UCSD-AML1 (cell line): ENCODE data around the gene UBA52.
"Not testable (repeated sequence)": the region's sequence is repeated elsewhere in the genome, so short reads cannot be mapped to it uniquely, and the experiment has no call there.

ENCODE experiments used
- DNase-seq: peaks from one replicate; lab custom pipeline; 2025; ENCODE audit not compliant: unreplicated experiment; lab: John Stamatoyannopoulos, UW

UBA52 gene

GRCh38 chr19:18571564-18572344, at the start of gene UBA52:
Gene UBA52, plus strand, starts transcription at chr19:18571857. Its CDS starts 1,444 bp downstream, at chr19:18573301.
- peak; percentile 98 for DNase-seq

GRCh38 chr19:18522124-18522861, 49.4 kb upstream of the UBA52 start:
- peak; percentile 100 for DNase-seq

GRCh38 chr19:18522862-18523440, 48.7 kb upstream of the UBA52 start:
- not testable (repeated sequence) for DNase-seq

GRCh38 chr19:18523841-18524240, 47.8 kb upstream of the UBA52 start:
- DNase-seq, result no peak

GRCh38 chr19:18526316-18526715, 45.3 kb upstream of the UBA52 start:
- DNase-seq, result no peak

GRCh38 chr19:18529782-18530181, 41.9 kb upstream of the UBA52 start:
- no peak for DNase-seq

- no peak for DNase-seq
These were observed 40.2 kb upstream of the UBA52 start for GRCh38 chr19:18531485-18531884.

- DNase-seq, result no peak
These were observed 39.3 kb upstream of the UBA52 start for GRCh38 chr19:18532168-18532890.

- no peak for DNase-seq
These were observed 38.6 kb upstream of the UBA52 start for GRCh38 chr19:18533058-18533457.

GRCh38 chr19:18536475-18536874, 35.2 kb upstream of the UBA52 start:
- DNase-seq, result no peak

GRCh38 chr19:18537431-18537830, 34.2 kb upstream of the UBA52 start:
- DNase-seq, result no peak

GRCh38 chr19:18538115-18538514, 33.5 kb upstream of the UBA52 start:
- DNase-seq, result no peak

- DNase-seq, result no peak
These were observed 32.3 kb upstream of the UBA52 start for GRCh38 chr19:18539372-18539771.

GRCh38 chr19:18540200-18540599, 31.5 kb upstream of the UBA52 start:
- DNase-seq, result not testable (repeated sequence)

GRCh38 chr19:18541258-18541991, 30.2 kb upstream of the UBA52 start:
- DNase-seq, result no peak

- peak; percentile 34 for DNase-seq
These were observed 29.4 kb upstream of the UBA52 start for GRCh38 chr19:18541992-18542940.

GRCh38 chr19:18542941-18543813, 28.5 kb upstream of the UBA52 start, which contains the start of gene FKBP8:
Gene FKBP8, minus strand, starts transcription at chr19:18543573. Its CDS starts 1,603 bp downstream, at chr19:18541970.
- DNase-seq, result peak; percentile 93

- DNase-seq, result peak; percentile 80
These were observed 27.7 kb upstream of the UBA52 start for GRCh38 chr19:18543814-18544475.
